Right cardiac atrium (tissue), 5 donors: ENCODE results near the gene SHC3. TPM values are rescaled to one million over a fixed set of nuclear protein-coding genes. Genes with fewer than 3 reads are reported as not detected.
"Not testable (repeated sequence)": the region's sequence is repeated elsewhere in the genome, so short reads cannot be mapped to it uniquely, and the experiment has no call there.

Experiments
- ATAC-seq, 2 donors: fragments of 200-7000 bp; cut with Tn5 transposase; one replicate each; pipeline versions ENCODE4 v1.8.0 to v1.9.1; 2020; ENCODE audit warnings: moderate library complexity in 2 of 2, mild to moderate bottlenecking in 1 of 2
- DNase-seq, 3 donors: peaks; one replicate each; pipeline ENCODE4 v3.0.0-alpha.2; 2020
- H3K27ac ChIP-seq: one replicate; pipeline ENCODE4 v1.5.1; 2013; ENCODE audit warnings: mild to moderate bottlenecking, low read length, control low read depth, moderate library complexity
- H3K27me3 ChIP-seq: one replicate; pipeline ENCODE4 v1.6.1; 2013; ENCODE audit not compliant: control insufficient read depth, insufficient read depth
- H3K4me1 ChIP-seq: one replicate; pipeline ENCODE4 v1.6.1; 2013; ENCODE audit warnings: low read length; ENCODE audit not compliant: control insufficient read depth, insufficient read depth
- H3K4me3 ChIP-seq: one replicate; pipeline ENCODE4 v1.5.1; 2013; ENCODE audit warnings: low read length, control low read depth
- H3K9me3 ChIP-seq: one replicate; pipeline ENCODE4 v1.6.1; 2013; ENCODE audit warnings: low read length; ENCODE audit not compliant: control insufficient read depth
- WGBS: extraction: QIAGEN DNeasy Blood & Tissue Kit; methylation state at CpG from one replicate; pipeline ENCODE4 v1.1.7; 2013; 5-methylcytosine and 5-hydroxymethylcytosine counted together
- intact Hi-C, 4 donors: fragments of 100-400 bp; cut with DNase I; formaldehyde crosslinking; loops; one replicate each; pipeline versions ENCODE4 v1.11.0 to v1.14.0; 2022 to 2023
- polyA plus RNA-seq: library from polyadenylated mRNA; stranded (reverse); fragments of 200-250 nt; gene quantifications from one replicate; pipeline ENCODE4 v1.2.3, GENCODE V29; 2013
- total RNA-seq, 4 donors: library from RNA; stranded (reverse); fragmentation: NEBNext Ultra II Directional; extraction: Animal tissue kit (Norgen Biotek cat#: 25700); gene quantifications; one replicate each; pipeline ENCODE4 v1.2.1, GENCODE V29; 2021
- donor health status: healthy with polysubstance abuse.
- donor health status: DM: no; HTN: yes; CAD: no.
- donor health status: DM: no; HTN: no; CAD: no.
- donor health status: DM: no; HTN: yes; CAD: no; lungs with severe emphysema.
- donor health status: DM: yes; HTN: yes; CAD: no.

SHC3 gene
- total and polyA plus RNA-seq, 5 donors: 0.29 to 3.1 (median 1.1) TPM

DNA sequence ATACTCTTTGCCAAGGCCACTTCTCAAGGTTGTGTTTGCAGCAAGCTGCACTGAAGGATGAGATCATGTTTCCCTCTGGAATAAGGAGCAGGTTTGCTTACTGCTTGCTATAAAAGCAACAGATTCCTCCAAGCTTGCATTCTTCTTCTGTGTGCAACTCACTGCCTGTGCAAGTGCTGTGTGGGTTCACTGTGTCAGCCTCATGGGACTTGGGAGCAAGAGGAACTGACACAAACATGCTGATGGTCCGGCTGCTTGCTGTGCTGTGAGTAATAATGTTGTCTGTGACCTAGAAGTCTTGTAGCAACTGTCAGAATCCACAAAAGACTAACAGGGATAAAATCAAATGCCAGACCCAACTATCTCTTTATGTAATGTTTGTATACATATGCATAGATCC, 33.6 kb upstream of the SHC3 start:
- no peak overlapping the region for H3K27ac ChIP-seq
- intact Hi-C loops: no loop called here
- H3K9me3 ChIP-seq: no peaks in the 10 kb centered on the region
- WGBS: 82% methylated on average over 1 of the region's 1 CpG
- ATAC-seq: no peak
- H3K4me1 ChIP-seq: no peaks in the 10 kb centered on the region
- no peak for DNase-seq
- no peak overlapping the region for H3K4me3 ChIP-seq
- no peaks in the 10 kb centered on the region for H3K27me3 ChIP-seq

DNA sequence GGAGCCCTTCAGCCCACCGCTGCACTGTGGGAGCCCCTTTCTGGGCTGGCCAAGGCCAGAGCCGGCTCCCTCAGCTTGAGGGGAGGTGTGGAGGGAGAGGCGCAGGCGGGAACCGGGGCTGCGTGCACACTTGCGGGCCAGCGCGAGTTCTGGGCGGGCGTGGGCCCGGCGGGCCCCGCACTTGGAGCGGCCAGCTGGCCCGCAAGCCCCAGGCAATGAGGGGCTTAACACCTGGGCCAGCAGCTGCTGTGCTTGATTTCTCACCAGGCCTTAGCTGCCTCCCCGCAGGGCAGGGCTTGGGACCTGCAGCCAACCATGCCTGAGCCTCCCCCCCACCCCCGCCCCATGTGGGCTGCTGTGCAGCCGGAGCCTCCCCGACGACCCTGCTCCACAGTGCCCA, 30.7 kb upstream of the SHC3 start:
- H3K4me1 ChIP-seq, H3K27ac ChIP-seq, H3K9me3 ChIP-seq, H3K4me3 ChIP-seq, H3K27me3 ChIP-seq, intact Hi-C loops, DNase-seq, ATAC-seq: not testable (repeated sequence)
- 97% methylated on average over 21 of the region's 21 CpGs for WGBS

GRCh38 chr9:89207026-89207425, 28.4 kb upstream of the SHC3 start:
- no peak overlapping the region for H3K27ac ChIP-seq
- no peaks in the 10 kb centered on the region for H3K4me1 ChIP-seq
- intact Hi-C loops: no loop called here
- no peaks in the 10 kb centered on the region for H3K27me3 ChIP-seq
- no peak for DNase-seq
- no peak overlapping the region for H3K4me3 ChIP-seq
- 89% methylated on average over 4 of the region's 4 CpGs for WGBS
- ATAC-seq: no peak
- H3K9me3 ChIP-seq: no peaks in the 10 kb centered on the region

GRCh38 chr9:89204801-89205200, 26.2 kb upstream of the SHC3 start:
- Histone ChIP-seq H3K9me3 (no peaks in the 10 kb centered on the region), H3K27ac (no peak overlapping the region), H3K27me3 (no peaks in the 10 kb centered on the region), H3K4me3 (no peak overlapping the region), H3K4me1 (no peaks in the 10 kb centered on the region)
- no peak for ATAC-seq
- DNase-seq: no peak
- WGBS: 71% methylated on average over 5 of the region's 5 CpGs
- intact Hi-C loops: no loop called here

DNA sequence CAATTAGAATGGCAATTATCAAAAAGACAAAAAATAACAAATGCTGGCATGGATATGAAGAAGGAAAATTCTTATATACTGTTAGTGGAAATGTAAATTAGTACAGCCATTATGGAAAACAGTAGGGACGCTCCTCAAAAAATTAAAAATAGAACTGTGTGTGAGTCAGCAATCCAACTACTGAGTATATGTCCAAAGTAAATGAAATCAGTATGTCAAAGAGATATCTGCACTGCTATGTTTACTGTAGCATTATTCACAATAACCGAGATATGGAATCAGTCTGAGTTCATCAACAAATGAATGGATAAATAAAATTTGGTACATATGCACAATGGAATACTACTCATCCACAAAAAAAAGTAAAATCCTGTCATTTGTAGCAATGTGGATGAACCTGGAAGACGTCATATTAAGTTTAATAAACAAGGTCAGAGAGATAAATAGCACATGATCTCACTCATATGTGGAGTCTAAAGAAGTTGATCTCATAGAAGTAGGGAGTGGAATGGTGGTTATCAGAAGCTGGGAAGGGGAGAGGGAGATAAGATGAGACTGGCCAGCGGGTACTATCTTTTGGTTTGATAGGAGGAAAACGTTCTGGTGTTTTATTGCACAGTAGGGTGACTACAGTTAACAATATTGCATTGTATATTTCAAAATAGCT, 16.6 kb upstream of the SHC3 start:
- Histone ChIP-seq H3K27ac (no peak overlapping the region), H3K9me3 (no peaks in the 10 kb centered on the region), H3K4me1 (no peaks in the 10 kb centered on the region), H3K4me3 (no peak overlapping the region), H3K27me3 (no peaks in the 10 kb centered on the region)
- 41% methylated on average over 5 of the region's 5 CpGs for WGBS
- ATAC-seq (no peak), DNase-seq (no peak)
- intact Hi-C loops: no loop called here

DNA sequence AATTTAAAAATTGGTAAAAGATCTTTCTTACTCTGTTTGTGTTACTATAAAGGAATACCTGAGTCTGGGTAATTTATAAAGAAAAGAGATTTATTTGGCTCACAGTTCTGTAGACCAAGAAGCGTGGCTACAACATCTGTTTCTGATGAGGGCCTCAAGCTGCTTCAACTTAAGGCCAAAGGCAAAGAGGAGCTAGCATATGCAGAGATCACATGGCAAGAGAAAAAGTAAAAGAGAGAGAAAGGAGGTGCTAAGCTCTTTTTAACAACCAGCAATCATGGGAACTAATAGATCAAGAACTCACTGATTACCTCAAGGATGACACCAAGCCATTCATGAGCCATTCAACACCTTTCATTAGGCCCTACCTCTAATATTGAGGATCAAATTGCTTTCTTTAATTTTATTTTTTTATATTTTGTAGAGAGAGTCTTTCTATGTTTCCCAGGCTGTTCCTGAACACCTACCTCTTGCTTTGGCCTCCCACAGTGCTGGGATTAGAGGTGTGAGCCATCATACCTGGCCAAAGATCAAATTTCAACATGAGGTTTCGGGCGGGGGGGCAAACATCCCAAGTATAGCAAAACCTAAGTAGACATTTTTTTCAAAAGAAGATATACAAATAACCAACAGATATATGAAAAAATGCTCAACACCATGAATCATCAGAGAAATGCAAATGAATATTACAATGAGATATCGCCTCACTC, 16.0 kb upstream of the SHC3 start:
- no peaks in the 10 kb centered on the region for H3K27me3 ChIP-seq
- H3K27ac ChIP-seq: no peak overlapping the region
- no peaks in the 10 kb centered on the region for H3K9me3 ChIP-seq
- no peak for ATAC-seq
- no peaks in the 10 kb centered on the region for H3K4me1 ChIP-seq
- intact Hi-C loops: no loop called here
- WGBS: 89% methylated on average over 4 of the region's 4 CpGs
- H3K4me3 ChIP-seq: no peak overlapping the region
- DNase-seq: no peak

- Histone ChIP-seq H3K4me3 (no peak overlapping the region), H3K27me3 (no peaks in the 10 kb centered on the region), H3K4me1 (no peaks in the 10 kb centered on the region), H3K27ac (no peak overlapping the region), H3K9me3 (no peaks in the 10 kb centered on the region)
- intact Hi-C loops: no loop called here
- ATAC-seq (no peak), DNase-seq (no peak)
Observed at GRCh38 chr9:89191004-89191403, 12.4 kb upstream of the SHC3 start.

DNA sequence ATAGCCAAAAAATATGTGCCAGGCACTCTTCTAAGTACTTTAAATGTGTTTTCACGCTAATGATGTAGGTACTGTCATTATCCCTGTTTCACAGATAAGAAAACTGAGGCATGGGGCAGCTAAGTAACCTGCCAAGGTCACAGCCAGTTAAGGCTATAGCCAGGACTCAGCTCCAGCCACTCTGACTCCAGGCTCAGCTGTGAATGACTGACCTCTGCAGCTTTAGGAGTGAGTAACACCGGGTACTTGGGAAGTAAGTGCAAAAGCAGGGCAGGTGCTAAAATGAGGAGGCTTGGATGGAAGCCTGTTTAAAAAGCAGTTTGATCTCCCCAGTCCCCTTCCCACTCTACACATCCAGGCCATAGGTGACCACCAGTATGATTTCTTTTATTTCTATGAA, 10.6 kb upstream of the SHC3 start:
- intact Hi-C loops: no loop called here
- no peak for DNase-seq
- Histone ChIP-seq H3K4me1 (no peaks in the 10 kb centered on the region), H3K27me3 (no peaks in the 10 kb centered on the region), H3K4me3 (no peak overlapping the region), H3K9me3 (no peaks in the 10 kb centered on the region), H3K27ac (no peak overlapping the region)
- WGBS: 63% methylated on average over 2 of the region's 2 CpGs
- ATAC-seq: no peak

- Histone ChIP-seq H3K4me1 (no peaks in the 10 kb centered on the region), H3K4me3 (no peak overlapping the region), H3K9me3 (no peaks in the 10 kb centered on the region), H3K27me3 (no peaks in the 10 kb centered on the region), H3K27ac (no peak overlapping the region)
- WGBS: 77% methylated on average over 1 of the region's 1 CpG
- intact Hi-C loops: no loop called here
- ATAC-seq: no peak
- DNase-seq: no peak
Observed at GRCh38 chr9:89187950-89188349, 9.3 kb upstream of the SHC3 start.

- H3K27ac ChIP-seq: no peak overlapping the region
- whole genome bisulfite sequencing: 58% methylated on average over 2 of the region's 2 CpGs
- H3K27me3 ChIP-seq: no peaks in the 10 kb centered on the region
- no peak overlapping the region for H3K4me3 ChIP-seq
- no peaks in the 10 kb centered on the region for H3K4me1 ChIP-seq
- DNase-seq (no peak), ATAC-seq (no peak)
- H3K9me3 ChIP-seq: no peaks in the 10 kb centered on the region
- intact Hi-C loops: no loop called here
Observed at GRCh38 chr9:89187541-89187940, 8.9 kb upstream of the SHC3 start.

GRCh38 chr9:89186960-89187359, 8.3 kb upstream of the SHC3 start:
- intact Hi-C loops: no loop called here
- Histone ChIP-seq H3K9me3 (no peaks in the 10 kb centered on the region), H3K4me3 (no peak overlapping the region), H3K27ac (no peak overlapping the region), H3K27me3 (no peaks in the 10 kb centered on the region), H3K4me1 (no peaks in the 10 kb centered on the region)
- DNase-seq (no peak), ATAC-seq (no peak)
- 66% methylated on average over 5 of the region's 5 CpGs for WGBS

- no peak overlapping the region for H3K4me3 ChIP-seq
- H3K4me1 ChIP-seq: no peaks in the 10 kb centered on the region
- no peak overlapping the region for H3K27ac ChIP-seq
- intact Hi-C loops: no loop called here
- 65% methylated on average over 5 of the region's 5 CpGs for WGBS
- H3K27me3 ChIP-seq: no peaks in the 10 kb centered on the region
- H3K9me3 ChIP-seq: no peaks in the 10 kb centered on the region
- DNase-seq (no peak), ATAC-seq (no peak)
Observed at GRCh38 chr9:89185980-89186379, 7.4 kb upstream of the SHC3 start.
